HEK293 (cell line): ENCODE data around the gene TMEM121B.

Experiments used
- BCL11B ChIP-seq: fragments of 450-650 bp; formaldehyde crosslinking; IDR thresholded peaks from 2 replicates; pipeline ENCODE4 v1.5.1; 2016; ENCODE audit warnings: low read depth, missing biosample characterization, missing genetic modification characterization
- CTCF ChIP-seq: fragments of 450-650 bp; formaldehyde crosslinking; IDR thresholded peaks from 2 replicates; pipeline ENCODE4 v1.5.1; 2016; ENCODE audit warnings: missing biosample characterization, missing genetic modification characterization
- RBAK ChIP-seq: fragments of 450-650 bp; formaldehyde crosslinking; IDR thresholded peaks from 2 replicates; pipeline ENCODE4 v1.5.1; 2016; ENCODE audit warnings: missing biosample characterization, missing genetic modification characterization
- SETDB1 ChIP-seq: IDR thresholded peaks from one replicate; pipeline ENCODE4 v1.6.1; 2017; ENCODE audit warnings: mild to moderate bottlenecking, low read length, moderate library complexity, mixed read lengths; ENCODE audit not compliant: insufficient read length
- WT1 ChIP-seq: fragments of 450-650 bp; formaldehyde crosslinking; IDR thresholded peaks from 2 replicates; pipeline ENCODE4 v1.5.1; 2016; ENCODE audit warnings: missing biosample characterization, missing genetic modification characterization
- ZBTB1 ChIP-seq: fragments of 450-650 bp; formaldehyde crosslinking; IDR thresholded peaks from 2 replicates; pipeline ENCODE4 v1.5.1; 2016; ENCODE audit warnings: missing biosample characterization, missing genetic modification characterization
- ZBTB17 ChIP-seq: fragments of 450-650 bp; formaldehyde crosslinking; IDR thresholded peaks from 2 replicates; pipeline ENCODE4 v1.5.1; 2016; ENCODE audit warnings: missing biosample characterization, missing genetic modification characterization
- ZEB2 ChIP-seq: fragments of 450-650 bp; formaldehyde crosslinking; IDR thresholded peaks from 2 replicates; pipeline ENCODE4 v1.5.1; 2016; ENCODE audit warnings: missing biosample characterization, missing genetic modification characterization
- ZIC2 ChIP-seq: fragments of 450-650 bp; formaldehyde crosslinking; IDR thresholded peaks from 2 replicates; pipeline ENCODE4 v1.5.1; 2016; ENCODE audit warnings: missing biosample characterization, missing genetic modification characterization
- ZNF10 ChIP-seq: fragments of 450-650 bp; formaldehyde crosslinking; IDR thresholded peaks from 2 replicates; pipeline ENCODE4 v1.5.1; 2017; ENCODE audit warnings: missing biosample characterization, missing genetic modification characterization
- ZNF324 ChIP-seq: fragments of 450-650 bp; formaldehyde crosslinking; IDR thresholded peaks from 2 replicates; pipeline ENCODE4 v1.5.1; 2016; ENCODE audit warnings: missing biosample characterization, missing genetic modification characterization
- ZNF473 ChIP-seq: fragments of 450-650 bp; formaldehyde crosslinking; IDR thresholded peaks from 2 replicates; pipeline ENCODE4 v1.5.1; 2017; ENCODE audit warnings: missing biosample characterization, missing genetic modification characterization
- ZNF48 ChIP-seq: fragments of 450-650 bp; formaldehyde crosslinking; IDR thresholded peaks from 2 replicates; pipeline ENCODE4 v1.5.1; 2016; ENCODE audit warnings: missing biosample characterization, missing genetic modification characterization
- ZNF530 ChIP-seq: fragments of 450-650 bp; formaldehyde crosslinking; IDR thresholded peaks from 2 replicates; pipeline ENCODE4 v1.5.1; 2016; ENCODE audit warnings: low read depth, missing biosample characterization, missing genetic modification characterization
- ZNF548 ChIP-seq: fragments of 450-650 bp; formaldehyde crosslinking; IDR thresholded peaks from 2 replicates; pipeline ENCODE4 v1.5.1; 2016; ENCODE audit warnings: missing biosample characterization, missing genetic modification characterization
- ZNF561 ChIP-seq: fragments of 450-650 bp; IDR thresholded peaks from 2 replicates; pipeline ENCODE4 v1.5.1; 2018; ENCODE audit warnings: missing biosample characterization, missing genetic modification characterization, borderline replicate concordance
- ZNF600 ChIP-seq: fragments of 450-650 bp; formaldehyde crosslinking; IDR thresholded peaks from 2 replicates; pipeline ENCODE4 v1.5.1; 2016; ENCODE audit warnings: missing biosample characterization, missing genetic modification characterization
- ZNF610 ChIP-seq: fragments of 450-650 bp; formaldehyde crosslinking; IDR thresholded peaks from 2 replicates; pipeline ENCODE4 v1.5.1; 2016; ENCODE audit warnings: missing biosample characterization, missing genetic modification characterization, borderline replicate concordance
- ZNF707 ChIP-seq: fragments of 450-650 bp; formaldehyde crosslinking; IDR thresholded peaks from 2 replicates; pipeline ENCODE4 v1.5.1; 2016; ENCODE audit warnings: missing biosample characterization, missing genetic modification characterization
- ZNF76 ChIP-seq: fragments of 450-650 bp; formaldehyde crosslinking; IDR thresholded peaks from 2 replicates; pipeline ENCODE4; 2016; ENCODE audit warnings: low read depth, missing biosample characterization, missing genetic modification characterization, borderline replicate concordance
- ZNF777 ChIP-seq: fragments of 450-650 bp; formaldehyde crosslinking; IDR thresholded peaks from 2 replicates; pipeline ENCODE4 v1.5.1; 2017; ENCODE audit warnings: missing biosample characterization, missing genetic modification characterization, borderline replicate concordance
- ZSCAN16 ChIP-seq: fragments of 450-650 bp; formaldehyde crosslinking; IDR thresholded peaks from 2 replicates; pipeline ENCODE4 v1.5.1; 2016; ENCODE audit warnings: missing biosample characterization, missing genetic modification characterization
- ZXDB ChIP-seq: fragments of 450-650 bp; formaldehyde crosslinking; IDR thresholded peaks from 2 replicates; pipeline ENCODE4 v1.5.1; 2016; ENCODE audit warnings: missing biosample characterization, missing genetic modification characterization
- TF ChIP-seq, protein P1 (sequence below): fragments of 450-650 bp; formaldehyde crosslinking; IDR thresholded peaks from 2 replicates; pipeline ENCODE4 v1.5.1; 2017; ENCODE audit warnings: missing biosample characterization, missing genetic modification characterization
- TF ChIP-seq, protein P2 (sequence below): fragments of 450-650 bp; formaldehyde crosslinking; IDR thresholded peaks from 2 replicates; pipeline ENCODE4 v1.5.1; 2016; ENCODE audit warnings: missing biosample characterization, missing genetic modification characterization
- TF ChIP-seq, protein P3 (sequence below): fragments of 450-650 bp; formaldehyde crosslinking; IDR thresholded peaks from 2 replicates; pipeline ENCODE4 v1.5.1; 2017; ENCODE audit warnings: missing biosample characterization, missing genetic modification characterization
- TF ChIP-seq, protein P4 (sequence below): fragments of 450-650 bp; formaldehyde crosslinking; IDR thresholded peaks from 2 replicates; pipeline ENCODE4 v1.5.1; 2016; ENCODE audit warnings: missing biosample characterization, missing genetic modification characterization
- TF ChIP-seq, protein P5 (sequence below): sonication (generic); formaldehyde crosslinking; IDR thresholded peaks from 2 replicates; pipeline ENCODE4 v1.8.1; 2022; ENCODE audit warnings: mild to moderate bottlenecking, moderate library complexity, missing genetic modification reagents
- TF ChIP-seq, protein P6 (sequence below): fragments of 450-650 bp; formaldehyde crosslinking; IDR thresholded peaks from 2 replicates; pipeline ENCODE4 v1.5.1; 2016; ENCODE audit warnings: missing biosample characterization, missing genetic modification characterization

Gene TMEM121B

DNA sequence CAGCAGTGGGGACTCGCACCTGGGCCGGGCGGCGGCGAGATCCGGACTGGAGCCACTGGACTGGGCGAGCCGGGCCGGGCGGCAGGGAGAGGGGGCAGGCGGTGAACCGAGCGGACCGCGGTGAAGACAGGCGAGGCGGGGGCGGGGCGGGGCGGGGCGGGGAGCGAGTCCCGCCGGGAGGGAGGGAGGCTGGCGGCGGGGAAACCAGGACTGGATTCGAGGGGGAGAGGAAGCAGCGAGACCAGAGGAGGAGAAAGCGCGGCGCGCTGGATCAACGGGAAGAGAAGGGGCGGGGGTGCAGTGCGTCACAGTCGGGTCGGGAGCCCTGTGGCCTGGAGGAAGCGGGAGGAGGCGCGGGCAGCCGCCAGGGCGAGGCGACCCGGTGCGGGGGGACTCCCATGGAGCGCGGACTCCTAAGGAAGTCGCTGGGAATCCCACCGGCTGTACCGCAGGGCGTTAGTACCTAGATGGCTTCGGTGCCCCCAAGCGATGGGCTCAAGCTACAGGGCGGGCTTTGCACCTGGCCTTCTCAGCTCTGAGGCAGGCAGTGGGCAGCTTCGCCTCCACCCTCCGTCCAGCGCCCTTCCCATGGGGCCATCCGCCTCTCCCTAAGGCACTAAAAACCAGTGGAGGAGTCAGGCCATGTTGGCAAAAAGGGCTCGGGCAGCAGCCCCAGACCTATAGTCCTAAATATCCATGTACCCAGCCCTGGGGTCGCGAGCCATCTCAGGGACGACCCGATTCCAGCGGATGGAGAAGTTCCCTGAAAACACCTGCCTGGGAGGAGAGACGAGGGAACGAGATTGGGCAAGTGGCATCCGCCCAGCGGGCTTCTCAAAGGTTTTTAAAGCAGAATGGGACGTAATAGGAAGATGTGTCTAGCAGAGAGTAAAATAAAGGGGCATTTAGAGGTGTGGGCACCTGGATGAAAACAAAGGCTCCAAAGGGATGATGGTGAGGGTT is at the start of gene TMEM121B (continued):
- TF ChIP-seq, protein P1, sequence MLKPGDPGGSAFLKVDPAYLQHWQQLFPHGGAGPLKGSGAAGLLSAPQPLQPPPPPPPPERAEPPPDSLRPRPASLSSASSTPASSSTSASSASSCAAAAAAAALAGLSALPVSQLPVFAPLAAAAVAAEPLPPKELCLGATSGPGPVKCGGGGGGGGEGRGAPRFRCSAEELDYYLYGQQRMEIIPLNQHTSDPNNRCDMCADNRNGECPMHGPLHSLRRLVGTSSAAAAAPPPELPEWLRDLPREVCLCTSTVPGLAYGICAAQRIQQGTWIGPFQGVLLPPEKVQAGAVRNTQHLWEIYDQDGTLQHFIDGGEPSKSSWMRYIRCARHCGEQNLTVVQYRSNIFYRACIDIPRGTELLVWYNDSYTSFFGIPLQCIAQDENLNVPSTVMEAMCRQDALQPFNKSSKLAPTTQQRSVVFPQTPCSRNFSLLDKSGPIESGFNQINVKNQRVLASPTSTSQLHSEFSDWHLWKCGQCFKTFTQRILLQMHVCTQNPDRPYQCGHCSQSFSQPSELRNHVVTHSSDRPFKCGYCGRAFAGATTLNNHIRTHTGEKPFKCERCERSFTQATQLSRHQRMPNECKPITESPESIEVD (tag by site-specific recombination) = no peak
- TF ChIP-seq, protein P2, sequence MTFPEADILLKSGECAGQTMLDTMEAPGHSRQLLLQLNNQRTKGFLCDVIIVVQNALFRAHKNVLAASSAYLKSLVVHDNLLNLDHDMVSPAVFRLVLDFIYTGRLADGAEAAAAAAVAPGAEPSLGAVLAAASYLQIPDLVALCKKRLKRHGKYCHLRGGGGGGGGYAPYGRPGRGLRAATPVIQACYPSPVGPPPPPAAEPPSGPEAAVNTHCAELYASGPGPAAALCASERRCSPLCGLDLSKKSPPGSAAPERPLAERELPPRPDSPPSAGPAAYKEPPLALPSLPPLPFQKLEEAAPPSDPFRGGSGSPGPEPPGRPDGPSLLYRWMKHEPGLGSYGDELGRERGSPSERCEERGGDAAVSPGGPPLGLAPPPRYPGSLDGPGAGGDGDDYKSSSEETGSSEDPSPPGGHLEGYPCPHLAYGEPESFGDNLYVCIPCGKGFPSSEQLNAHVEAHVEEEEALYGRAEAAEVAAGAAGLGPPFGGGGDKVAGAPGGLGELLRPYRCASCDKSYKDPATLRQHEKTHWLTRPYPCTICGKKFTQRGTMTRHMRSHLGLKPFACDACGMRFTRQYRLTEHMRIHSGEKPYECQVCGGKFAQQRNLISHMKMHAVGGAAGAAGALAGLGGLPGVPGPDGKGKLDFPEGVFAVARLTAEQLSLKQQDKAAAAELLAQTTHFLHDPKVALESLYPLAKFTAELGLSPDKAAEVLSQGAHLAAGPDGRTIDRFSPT (tag by site-specific recombination) = peak; percentile 27; the same call in 1 of the 2 replicates
- TF ChIP-seq ZNF548 = no peak
- TF ChIP-seq ZNF777 (tag by site-specific recombination) = no peak
- TF ChIP-seq ZNF473 (tag by site-specific recombination) = no peak
- TF ChIP-seq WT1 (tag by site-specific recombination) = peak; percentile 50
- TF ChIP-seq ZNF530 (tag by site-specific recombination) = no peak
- no peak for TF ChIP-seq RBAK (tag by site-specific recombination)
- TF ChIP-seq ZNF76 = peak; percentile 78; the same call in 1 of the 2 replicates
- TF ChIP-seq ZNF324 (tag by site-specific recombination) = peak; percentile 63; the same call in 1 of the 2 replicates
- TF ChIP-seq ZSCAN16 (tag by site-specific recombination) = no peak
- no peak for TF ChIP-seq ZNF707 (tag by site-specific recombination)
- TF ChIP-seq, protein P3, sequence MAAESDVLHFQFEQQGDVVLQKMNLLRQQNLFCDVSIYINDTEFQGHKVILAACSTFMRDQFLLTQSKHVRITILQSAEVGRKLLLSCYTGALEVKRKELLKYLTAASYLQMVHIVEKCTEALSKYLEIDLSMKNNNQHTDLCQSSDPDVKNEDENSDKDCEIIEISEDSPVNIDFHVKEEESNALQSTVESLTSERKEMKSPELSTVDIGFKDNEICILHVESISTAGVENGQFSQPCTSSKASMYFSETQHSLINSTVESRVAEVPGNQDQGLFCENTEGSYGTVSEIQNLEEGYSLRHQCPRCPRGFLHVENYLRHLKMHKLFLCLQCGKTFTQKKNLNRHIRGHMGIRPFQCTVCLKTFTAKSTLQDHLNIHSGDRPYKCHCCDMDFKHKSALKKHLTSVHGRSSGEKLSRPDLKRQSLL = no peak
- no peak for TF ChIP-seq ZNF561 (tag by site-specific recombination)
- no peak for TF ChIP-seq SETDB1
- TF ChIP-seq CTCF = 0 out of 2 replicates have a peak, but pooled peaks have one; percentile 20
- TF ChIP-seq, protein P4, sequence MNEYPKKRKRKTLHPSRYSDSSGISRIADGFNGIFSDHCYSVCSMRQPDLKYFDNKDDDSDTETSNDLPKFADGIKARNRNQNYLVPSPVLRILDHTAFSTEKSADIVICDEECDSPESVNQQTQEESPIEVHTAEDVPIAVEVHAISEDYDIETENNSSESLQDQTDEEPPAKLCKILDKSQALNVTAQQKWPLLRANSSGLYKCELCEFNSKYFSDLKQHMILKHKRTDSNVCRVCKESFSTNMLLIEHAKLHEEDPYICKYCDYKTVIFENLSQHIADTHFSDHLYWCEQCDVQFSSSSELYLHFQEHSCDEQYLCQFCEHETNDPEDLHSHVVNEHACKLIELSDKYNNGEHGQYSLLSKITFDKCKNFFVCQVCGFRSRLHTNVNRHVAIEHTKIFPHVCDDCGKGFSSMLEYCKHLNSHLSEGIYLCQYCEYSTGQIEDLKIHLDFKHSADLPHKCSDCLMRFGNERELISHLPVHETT (tag by site-specific recombination) = peak; percentile 68
- no peak for TF ChIP-seq ZBTB1 (tag by site-specific recombination)
- peak; percentile 71 for TF ChIP-seq ZEB2 (tag by site-specific recombination)
- peak; percentile 45; the same call in 1 of the 2 replicates for TF ChIP-seq BCL11B (tag by site-specific recombination)
- TF ChIP-seq, protein P5, sequence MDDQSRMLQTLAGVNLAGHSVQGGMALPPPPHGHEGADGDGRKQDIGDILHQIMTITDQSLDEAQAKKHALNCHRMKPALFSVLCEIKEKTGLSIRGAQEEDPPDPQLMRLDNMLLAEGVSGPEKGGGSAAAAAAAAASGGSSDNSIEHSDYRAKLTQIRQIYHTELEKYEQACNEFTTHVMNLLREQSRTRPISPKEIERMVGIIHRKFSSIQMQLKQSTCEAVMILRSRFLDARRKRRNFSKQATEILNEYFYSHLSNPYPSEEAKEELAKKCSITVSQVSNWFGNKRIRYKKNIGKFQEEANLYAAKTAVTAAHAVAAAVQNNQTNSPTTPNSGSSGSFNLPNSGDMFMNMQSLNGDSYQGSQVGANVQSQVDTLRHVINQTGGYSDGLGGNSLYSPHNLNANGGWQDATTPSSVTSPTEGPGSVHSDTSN (CRISPR knock-in tag) = no peak
- TF ChIP-seq ZNF600 = no peak
- TF ChIP-seq ZXDB (tag by site-specific recombination) = peak; percentile 61; the same call in 1 of the 2 replicates
- TF ChIP-seq ZBTB17 (tag by site-specific recombination) = peak; percentile 48; the same call in 1 of the 2 replicates
- no peak for TF ChIP-seq ZNF10
- TF ChIP-seq ZNF610 (tag by site-specific recombination) = no peak
- TF ChIP-seq ZIC2 (tag by site-specific recombination) = peak; percentile 82
- TF ChIP-seq, protein P6, sequence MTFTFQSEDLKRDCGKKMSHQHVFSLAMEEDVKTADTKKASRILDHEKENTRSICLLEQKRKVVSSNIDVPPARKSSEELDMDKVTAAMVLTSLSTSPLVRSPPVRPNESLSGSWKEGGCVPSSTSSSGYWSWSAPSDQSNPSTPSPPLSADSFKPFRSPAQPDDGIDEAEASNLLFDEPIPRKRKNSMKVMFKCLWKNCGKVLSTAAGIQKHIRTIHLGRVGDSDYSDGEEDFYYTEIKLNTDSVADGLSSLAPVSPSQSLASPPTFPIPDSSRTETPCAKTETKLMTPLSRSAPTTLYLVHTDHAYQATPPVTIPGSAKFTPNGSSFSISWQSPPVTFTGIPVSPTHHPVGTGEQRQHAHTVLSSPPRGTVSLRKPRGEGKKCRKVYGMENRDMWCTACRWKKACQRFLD (tag by site-specific recombination) = no peak
- TF ChIP-seq ZNF48 (tag by site-specific recombination) = no peak
